A549 treated with Hydrocortisone at 1 μM for 4 hours (cell line): Measurements from ENCODE around the gene APLP2. TPM values are rescaled to one million over a fixed set of nuclear protein-coding genes. Genes with fewer than 3 reads are reported as not detected.

ENCODE experiments used
- total RNA-seq: library from RNA; stranded (reverse); fragments of 200-300 nt; extraction: Qiagen RNA extraction; gene quantifications from 5 replicates; pipeline ENCODE4 v1.2.3, GENCODE V29; 2022

APLP2 gene
- total RNA-seq, result 151 to 213 TPM (median 170 TPM) in 5 replicates

GRCh38 chr11:130069659-130070108 is at the start of gene APLP2:
Gene APLP2, plus strand, starts transcription at chr11:130069894. Its CDS starts 84 bp downstream, at chr11:130069978.

GRCh38 chr11:130159657-130160497 is 90.2 kb downstream of the APLP2 start, which contains the start of gene ST14:
Gene ST14, plus strand, starts transcription at chr11:130159782. Its CDS starts 198 bp downstream, at chr11:130159980.

Other genes with a start within 250 kb of the APLP2 start
- gene NFRKB, start 174.3 kb upstream of the APLP2 start, total RNA-seq, result 10.2 to 14.3 TPM (median 13.4 TPM) in 5 replicates
- gene PRDM10, start 67.1 kb upstream of the APLP2 start, total RNA-seq, result 1.3 to 1.8 TPM (median 1.5 TPM) in 5 replicates
- 0.05 to 0.15 TPM (median 0.08 TPM) in 5 replicates for gene ST14, start 89.9 kb downstream of the APLP2 start, total RNA-seq
- 5.7 to 8.3 TPM (median 6.5 TPM) in 5 replicates for gene ZBTB44, start 245.0 kb downstream of the APLP2 start, total RNA-seq